PFSK-1 (cell line): Measurements from ENCODE around the gene ARID3A.

Source experiments
- POLR2AphosphoS5 ChIP-seq: IDR thresholded peaks from 2 replicates; pipeline ENCODE4 v1.6.1; 2012; ENCODE audit warnings: low read depth, mild to moderate bottlenecking, control low read depth, low read length, moderate library complexity
- SIN3A ChIP-seq: IDR thresholded peaks from 2 replicates; pipeline ENCODE4 v1.6.1; 2012; ENCODE audit warnings: mild to moderate bottlenecking, low read length, moderate library complexity, borderline replicate concordance; ENCODE audit not compliant: insufficient read depth
- TAF1 ChIP-seq: IDR thresholded peaks from 2 replicates; pipeline ENCODE4 v1.6.1; 2012; ENCODE audit warnings: low read length, control low read depth, borderline replicate concordance; ENCODE audit not compliant: insufficient read depth

DNA sequence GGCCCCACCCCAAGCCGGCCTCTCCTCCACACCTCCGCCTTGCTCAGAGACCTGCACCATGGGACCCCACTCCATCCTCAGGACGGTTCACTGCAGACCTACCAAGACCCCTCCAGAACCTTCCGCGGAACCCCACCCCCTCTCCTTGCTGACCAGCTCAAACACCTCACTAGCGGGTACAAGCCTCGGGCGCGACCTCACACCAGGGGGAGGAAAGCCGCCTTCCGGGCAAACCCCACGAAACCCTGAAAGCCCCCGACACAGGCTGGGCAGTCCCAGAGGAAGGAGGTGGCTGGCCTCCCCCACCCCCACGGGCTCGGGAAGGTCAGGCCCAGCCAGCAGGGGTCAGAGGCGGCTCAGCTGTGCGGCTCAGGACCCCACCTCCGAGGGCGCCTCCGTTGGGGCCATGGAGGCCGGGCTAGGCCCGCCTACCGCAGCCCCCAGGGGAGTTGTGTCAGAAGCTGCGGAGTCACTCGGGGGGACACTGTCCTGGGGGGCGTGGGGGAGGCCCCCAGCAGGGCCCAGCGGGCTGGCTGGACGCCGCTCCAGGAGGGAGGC lies 84.2 kb downstream of the ARID3A start:
- no peak for TF ChIP-seq SIN3A
- TF ChIP-seq POLR2AphosphoS5 = no peak
- no peak for TF ChIP-seq TAF1
